Measurements from ENCODE around the gene DYNC2LI1.

Gene DYNC2LI1

DNA sequence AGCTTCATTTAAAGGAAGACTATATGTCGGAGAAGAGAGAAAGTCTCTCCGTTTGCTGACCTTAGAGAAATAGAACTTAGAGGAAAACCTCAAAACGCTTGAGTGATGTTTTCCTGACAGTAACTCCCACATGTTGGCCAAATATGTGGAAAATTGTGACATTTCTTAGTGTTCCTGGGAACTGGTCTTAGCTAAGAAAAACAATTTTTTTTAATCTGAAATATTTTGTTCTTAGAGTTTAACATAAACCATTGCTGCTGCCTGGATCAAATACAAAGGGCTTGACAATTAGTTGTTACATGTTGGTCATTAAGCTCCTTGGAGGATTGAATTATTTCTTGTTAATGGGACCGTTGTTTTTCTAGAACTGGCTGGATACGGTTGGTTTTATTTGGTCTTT is 16.3 kb downstream of the DYNC2LI1 start:
- no peak for DNase-seq
- H4K20me1 ChIP-seq (ENCODE audit: insufficient read depth, low read length): no peaks in the 10 kb centered on the region
- no peak overlapping the region for H3K4me3 ChIP-seq (ENCODE audit: low read length)
- TF ChIP-seq EZH2 (optimal IDR thresholded peaks at IDR 0.05; ENCODE audit: low read depth, low read length) (no peak), EZH2phosphoT487 (IDR thresholded peaks at IDR 0.05; ENCODE audit: low read length) (no peak)
- TF ChIP-seq, protein P1, sequence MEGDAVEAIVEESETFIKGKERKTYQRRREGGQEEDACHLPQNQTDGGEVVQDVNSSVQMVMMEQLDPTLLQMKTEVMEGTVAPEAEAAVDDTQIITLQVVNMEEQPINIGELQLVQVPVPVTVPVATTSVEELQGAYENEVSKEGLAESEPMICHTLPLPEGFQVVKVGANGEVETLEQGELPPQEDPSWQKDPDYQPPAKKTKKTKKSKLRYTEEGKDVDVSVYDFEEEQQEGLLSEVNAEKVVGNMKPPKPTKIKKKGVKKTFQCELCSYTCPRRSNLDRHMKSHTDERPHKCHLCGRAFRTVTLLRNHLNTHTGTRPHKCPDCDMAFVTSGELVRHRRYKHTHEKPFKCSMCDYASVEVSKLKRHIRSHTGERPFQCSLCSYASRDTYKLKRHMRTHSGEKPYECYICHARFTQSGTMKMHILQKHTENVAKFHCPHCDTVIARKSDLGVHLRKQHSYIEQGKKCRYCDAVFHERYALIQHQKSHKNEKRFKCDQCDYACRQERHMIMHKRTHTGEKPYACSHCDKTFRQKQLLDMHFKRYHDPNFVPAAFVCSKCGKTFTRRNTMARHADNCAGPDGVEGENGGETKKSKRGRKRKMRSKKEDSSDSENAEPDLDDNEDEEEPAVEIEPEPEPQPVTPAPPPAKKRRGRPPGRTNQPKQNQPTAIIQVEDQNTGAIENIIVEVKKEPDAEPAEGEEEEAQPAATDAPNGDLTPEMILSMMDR (IDR thresholded peaks at IDR 0.05; ENCODE audit: low read length): no peak
- no peaks in the 10 kb centered on the region for H3F3A ChIP-seq (ENCODE audit: insufficient read depth, low read length)
- H3K27me3 ChIP-seq (replicated peaks; ENCODE audit: insufficient read depth, low read length): no peaks in the 10 kb centered on the region
- H3K4me2 ChIP-seq (ENCODE audit: low read depth, low read length): no peak overlapping the region
- no peaks in the 10 kb centered on the region for H3K9me2 ChIP-seq (replicated peaks; ENCODE audit: insufficient read depth, low read length)
- no peaks in the 10 kb centered on the region for H3K79me2 ChIP-seq (ENCODE audit: low read length)
- no peak overlapping the region for H2AFZ ChIP-seq (ENCODE audit: low read length)
- no peak overlapping the region for H3K9ac ChIP-seq (ENCODE audit: low read length)
- H3K4me1 ChIP-seq (ENCODE audit: low read length): no peaks in the 10 kb centered on the region
- no peaks in the 10 kb centered on the region for H3K36me3 ChIP-seq (replicated peaks; ENCODE audit: insufficient read depth, low read length)
- H3K27ac ChIP-seq (ENCODE audit: low read length): no peak overlapping the region
- no peaks in the 10 kb centered on the region for H3K9me3 ChIP-seq (replicated peaks; ENCODE audit: insufficient read depth, low read length)

DNA sequence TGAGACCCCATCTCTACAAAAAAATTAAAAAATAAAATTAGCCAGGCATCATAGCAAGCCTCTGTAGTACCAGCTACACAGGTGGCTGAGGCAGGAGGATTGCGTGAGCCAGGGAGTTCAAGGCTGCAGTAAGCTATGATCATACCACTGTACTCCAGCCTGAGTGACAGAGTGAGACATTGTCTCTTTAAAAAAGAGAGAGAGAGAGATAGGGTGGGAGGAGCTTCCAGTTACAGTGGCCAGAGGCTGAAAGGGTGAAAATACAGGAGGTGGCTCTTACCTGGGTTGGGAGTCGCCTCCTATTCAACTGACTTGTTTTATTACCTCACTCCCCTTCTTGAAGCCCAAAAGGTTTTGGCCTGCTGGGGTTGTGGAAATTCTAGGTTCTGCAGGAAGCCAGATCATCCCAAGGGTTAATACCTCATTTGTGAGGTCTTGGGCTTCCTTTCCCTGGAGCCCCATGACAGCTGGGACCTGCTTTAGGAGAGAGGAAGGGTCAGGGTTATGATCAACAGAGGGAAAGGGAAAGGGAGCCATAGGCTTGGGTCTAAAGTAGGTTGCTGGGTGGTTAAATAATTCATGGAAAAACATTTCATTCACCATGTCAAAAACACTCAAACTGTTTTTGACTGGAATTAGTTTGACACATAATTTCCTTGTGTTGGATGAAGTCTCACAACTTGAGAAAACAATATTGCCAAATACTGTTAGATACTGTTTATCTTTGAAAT is 17.4 kb downstream of the DYNC2LI1 start:
- H3K27ac ChIP-seq (ENCODE audit: low read length): no peak overlapping the region
- H3K4me2 ChIP-seq (ENCODE audit: low read depth, low read length): no peak overlapping the region
- H3K79me2 ChIP-seq (ENCODE audit: low read length): no peaks in the 10 kb centered on the region
- H4K20me1 ChIP-seq (ENCODE audit: insufficient read depth, low read length): no peaks in the 10 kb centered on the region
- TF ChIP-seq, protein P1 (IDR thresholded peaks at IDR 0.05; ENCODE audit: low read length): no peak
- TF ChIP-seq EZH2 (optimal IDR thresholded peaks at IDR 0.05; ENCODE audit: low read depth, low read length) (no peak), EZH2phosphoT487 (IDR thresholded peaks at IDR 0.05; ENCODE audit: low read length) (no peak)
- H3K9me3 ChIP-seq (replicated peaks; ENCODE audit: insufficient read depth, low read length): no peaks in the 10 kb centered on the region
- no peaks in the 10 kb centered on the region for H3K27me3 ChIP-seq (replicated peaks; ENCODE audit: insufficient read depth, low read length)
- H3K9ac ChIP-seq (ENCODE audit: low read length): no peak overlapping the region
- H3F3A ChIP-seq (ENCODE audit: insufficient read depth, low read length): no peaks in the 10 kb centered on the region
- DNase-seq: no peak
- H2AFZ ChIP-seq (ENCODE audit: low read length): no peak overlapping the region
- no peaks in the 10 kb centered on the region for H3K36me3 ChIP-seq (replicated peaks; ENCODE audit: insufficient read depth, low read length)
- H3K9me2 ChIP-seq (replicated peaks; ENCODE audit: insufficient read depth, low read length): no peaks in the 10 kb centered on the region
- no peaks in the 10 kb centered on the region for H3K4me1 ChIP-seq (ENCODE audit: low read length)
- H3K4me3 ChIP-seq (ENCODE audit: low read length): no peak overlapping the region

DNA sequence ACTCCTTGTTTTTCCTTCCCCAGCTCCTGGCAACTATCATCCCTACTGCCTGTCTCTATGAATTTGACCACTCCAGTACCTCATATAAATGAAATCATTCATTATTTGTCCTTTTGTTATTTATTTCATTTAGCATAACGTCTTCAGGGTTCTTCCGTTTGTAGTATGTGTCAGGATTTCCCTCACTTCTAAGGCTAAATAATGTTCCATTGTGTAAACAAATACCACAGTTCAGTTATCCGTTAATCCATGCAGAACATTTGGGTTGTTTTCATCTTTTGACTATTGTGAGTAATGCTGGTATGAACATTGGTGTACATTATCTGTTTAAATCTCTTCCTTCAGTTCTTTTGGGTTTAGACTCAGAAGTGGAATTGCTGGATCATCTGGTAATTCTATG is 18.8 kb downstream of the DYNC2LI1 start:
- no peak overlapping the region for H2AFZ ChIP-seq (ENCODE audit: low read length)
- H3K9ac ChIP-seq (ENCODE audit: low read length): no peak overlapping the region
- no peaks in the 10 kb centered on the region for H3K27me3 ChIP-seq (replicated peaks; ENCODE audit: insufficient read depth, low read length)
- H3K4me2 ChIP-seq (ENCODE audit: low read depth, low read length): no peak overlapping the region
- H3K27ac ChIP-seq (ENCODE audit: low read length): no peak overlapping the region
- H3K79me2 ChIP-seq (ENCODE audit: low read length): no peaks in the 10 kb centered on the region
- no peaks in the 10 kb centered on the region for H3K36me3 ChIP-seq (replicated peaks; ENCODE audit: insufficient read depth, low read length)
- TF ChIP-seq EZH2 (optimal IDR thresholded peaks at IDR 0.05; ENCODE audit: low read depth, low read length) (no peak), EZH2phosphoT487 (IDR thresholded peaks at IDR 0.05; ENCODE audit: low read length) (no peak)
- TF ChIP-seq, protein P1 (IDR thresholded peaks at IDR 0.05; ENCODE audit: low read length): no peak
- DNase-seq: no peak
- no peaks in the 10 kb centered on the region for H3F3A ChIP-seq (ENCODE audit: insufficient read depth, low read length)
- H3K4me3 ChIP-seq (ENCODE audit: low read length): no peak overlapping the region
- no peaks in the 10 kb centered on the region for H3K9me3 ChIP-seq (replicated peaks; ENCODE audit: insufficient read depth, low read length)
- no peaks in the 10 kb centered on the region for H3K4me1 ChIP-seq (ENCODE audit: low read length)
- H4K20me1 ChIP-seq (ENCODE audit: insufficient read depth, low read length): no peaks in the 10 kb centered on the region
- no peaks in the 10 kb centered on the region for H3K9me2 ChIP-seq (replicated peaks; ENCODE audit: insufficient read depth, low read length)

Data from MM.1S (cell line).